GM21529 (cell line): ENCODE data around the gene SLC27A5.

Source experiments
- ATAC-seq: cut with Tn5 transposase; IDR thresholded peaks from one replicate; pipeline ENCODE4 v1.9.1; 2021; ENCODE audit not compliant: unreplicated experiment

SLC27A5 gene, protein sequence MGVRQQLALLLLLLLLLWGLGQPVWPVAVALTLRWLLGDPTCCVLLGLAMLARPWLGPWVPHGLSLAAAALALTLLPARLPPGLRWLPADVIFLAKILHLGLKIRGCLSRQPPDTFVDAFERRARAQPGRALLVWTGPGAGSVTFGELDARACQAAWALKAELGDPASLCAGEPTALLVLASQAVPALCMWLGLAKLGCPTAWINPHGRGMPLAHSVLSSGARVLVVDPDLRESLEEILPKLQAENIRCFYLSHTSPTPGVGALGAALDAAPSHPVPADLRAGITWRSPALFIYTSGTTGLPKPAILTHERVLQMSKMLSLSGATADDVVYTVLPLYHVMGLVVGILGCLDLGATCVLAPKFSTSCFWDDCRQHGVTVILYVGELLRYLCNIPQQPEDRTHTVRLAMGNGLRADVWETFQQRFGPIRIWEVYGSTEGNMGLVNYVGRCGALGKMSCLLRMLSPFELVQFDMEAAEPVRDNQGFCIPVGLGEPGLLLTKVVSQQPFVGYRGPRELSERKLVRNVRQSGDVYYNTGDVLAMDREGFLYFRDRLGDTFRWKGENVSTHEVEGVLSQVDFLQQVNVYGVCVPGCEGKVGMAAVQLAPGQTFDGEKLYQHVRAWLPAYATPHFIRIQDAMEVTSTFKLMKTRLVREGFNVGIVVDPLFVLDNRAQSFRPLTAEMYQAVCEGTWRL

DNA sequence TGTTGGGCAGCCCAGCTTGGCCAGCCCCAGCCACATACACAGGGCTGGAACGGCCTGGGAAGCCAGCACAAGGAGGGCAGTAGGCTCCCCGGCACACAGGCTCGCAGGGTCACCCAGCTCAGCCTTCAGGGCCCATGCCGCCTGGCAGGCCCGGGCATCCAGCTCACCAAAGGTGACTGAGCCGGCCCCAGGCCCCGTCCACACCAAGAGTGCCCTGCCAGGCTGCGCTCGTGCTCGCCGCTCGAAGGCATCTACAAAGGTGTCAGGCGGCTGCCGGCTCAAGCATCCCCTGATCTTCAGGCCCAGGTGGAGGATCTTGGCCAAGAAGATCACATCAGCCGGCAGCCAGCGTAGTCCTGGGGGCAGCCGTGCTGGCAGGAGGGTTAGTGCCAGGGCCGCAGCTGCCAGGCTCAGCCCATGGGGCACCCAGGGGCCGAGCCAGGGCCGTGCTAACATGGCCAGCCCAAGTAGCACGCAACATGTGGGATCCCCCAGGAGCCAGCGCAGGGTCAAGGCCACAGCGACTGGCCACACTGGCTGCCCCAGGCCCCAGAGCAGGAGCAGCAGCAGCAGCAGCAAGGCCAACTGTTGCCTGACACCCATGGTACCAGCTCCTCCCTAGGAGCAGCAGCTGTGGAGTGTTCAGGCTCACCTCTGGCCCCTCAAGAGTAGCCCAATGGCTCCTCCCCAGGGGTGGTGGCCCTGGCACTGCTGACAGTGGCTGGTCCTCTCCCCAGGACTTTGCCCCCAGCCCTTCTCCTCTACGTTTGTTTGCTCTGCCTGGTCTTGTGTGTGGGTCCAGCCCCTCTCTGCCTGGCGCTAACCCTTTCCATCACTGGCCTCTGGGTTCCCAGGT is at the start of gene SLC27A5:
Gene SLC27A5, minus strand, starts transcription at position 640 of the 856 bp plus-strand sequence. Its CDS starts 37 bp downstream, at position 603.
- no peak for ATAC-seq

- no peak for ATAC-seq
Measured at GRCh38 chr19:58560921-58561320, 49.1 kb upstream of the SLC27A5 start.

DNA sequence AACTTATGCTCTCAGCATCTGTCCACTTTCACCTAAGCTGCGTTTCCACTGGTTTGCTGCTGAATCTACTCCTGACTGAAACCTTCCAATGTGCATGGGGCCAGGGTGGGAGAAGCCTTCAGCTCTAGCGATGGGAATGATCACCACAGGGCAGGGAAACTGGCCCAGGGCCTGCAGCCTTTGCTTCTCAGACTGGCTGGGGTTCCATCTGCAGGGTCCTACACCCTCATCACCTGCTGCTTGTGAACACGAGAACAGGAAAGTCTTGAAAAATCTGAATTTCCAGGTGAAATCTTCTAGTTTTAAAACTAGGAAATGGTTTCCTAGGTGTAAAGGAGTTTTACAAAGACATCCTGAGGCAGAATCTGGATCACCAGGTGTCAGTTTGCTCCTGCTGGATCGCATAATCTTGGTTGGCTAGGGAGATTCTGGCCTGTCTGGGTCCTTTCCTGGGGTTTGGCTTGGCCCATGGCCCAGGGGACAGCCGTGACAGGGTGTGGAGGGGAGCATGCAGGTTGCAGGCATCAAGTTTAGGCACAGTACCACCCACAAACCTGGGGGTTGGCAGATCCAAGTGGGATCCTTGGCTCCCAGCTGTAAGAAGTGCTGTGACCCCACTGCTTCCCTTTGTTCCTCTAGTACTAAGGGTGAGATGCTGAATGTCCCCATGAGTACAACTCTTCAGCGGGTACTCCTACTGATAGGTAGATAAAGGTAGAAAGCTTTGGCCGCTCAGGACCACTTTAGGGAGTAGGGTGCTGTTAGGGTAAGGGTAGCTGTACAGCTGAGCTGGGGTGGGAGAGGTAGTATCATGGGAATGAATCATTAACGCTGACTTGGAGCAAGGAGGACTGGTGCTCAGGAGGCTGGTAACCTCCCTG is 48.5 kb upstream of the SLC27A5 start:
- ATAC-seq, result no peak

DNA sequence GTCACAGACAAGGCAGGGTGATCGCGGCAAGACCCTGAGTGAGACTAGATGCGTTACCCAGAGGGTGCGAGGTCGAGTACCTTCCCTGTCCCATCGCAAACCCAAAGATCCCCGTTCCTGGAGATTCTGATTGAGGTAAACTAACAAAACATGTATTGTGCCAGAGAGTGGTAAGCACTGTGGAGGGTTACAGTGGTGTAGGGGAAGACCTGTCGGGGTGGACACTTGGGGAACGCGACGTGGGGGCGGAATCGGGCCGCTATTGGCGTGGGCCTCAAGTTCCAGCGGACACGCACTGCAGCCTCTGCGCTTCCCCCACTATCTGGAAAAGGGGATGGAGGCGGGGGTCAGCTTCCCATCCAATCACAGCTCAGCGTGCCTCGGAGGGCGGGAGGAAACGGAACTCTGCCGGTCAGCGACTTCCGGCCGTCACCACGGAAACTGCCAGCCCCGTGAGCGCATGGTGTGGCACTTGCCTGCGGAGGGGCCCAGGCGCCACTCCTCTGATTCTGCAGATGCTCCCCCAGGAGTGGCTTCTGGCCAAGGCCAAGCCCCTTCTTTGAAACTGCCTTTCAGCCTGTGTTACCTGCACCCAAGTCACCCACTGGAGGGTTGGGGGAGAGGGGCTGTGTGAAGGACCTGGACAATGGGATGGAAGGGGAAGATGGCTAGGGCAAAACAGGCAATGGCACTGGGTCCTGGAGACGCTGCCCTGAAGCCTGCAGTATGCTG is 47.6 kb upstream of the SLC27A5 start:
- no peak for ATAC-seq

DNA sequence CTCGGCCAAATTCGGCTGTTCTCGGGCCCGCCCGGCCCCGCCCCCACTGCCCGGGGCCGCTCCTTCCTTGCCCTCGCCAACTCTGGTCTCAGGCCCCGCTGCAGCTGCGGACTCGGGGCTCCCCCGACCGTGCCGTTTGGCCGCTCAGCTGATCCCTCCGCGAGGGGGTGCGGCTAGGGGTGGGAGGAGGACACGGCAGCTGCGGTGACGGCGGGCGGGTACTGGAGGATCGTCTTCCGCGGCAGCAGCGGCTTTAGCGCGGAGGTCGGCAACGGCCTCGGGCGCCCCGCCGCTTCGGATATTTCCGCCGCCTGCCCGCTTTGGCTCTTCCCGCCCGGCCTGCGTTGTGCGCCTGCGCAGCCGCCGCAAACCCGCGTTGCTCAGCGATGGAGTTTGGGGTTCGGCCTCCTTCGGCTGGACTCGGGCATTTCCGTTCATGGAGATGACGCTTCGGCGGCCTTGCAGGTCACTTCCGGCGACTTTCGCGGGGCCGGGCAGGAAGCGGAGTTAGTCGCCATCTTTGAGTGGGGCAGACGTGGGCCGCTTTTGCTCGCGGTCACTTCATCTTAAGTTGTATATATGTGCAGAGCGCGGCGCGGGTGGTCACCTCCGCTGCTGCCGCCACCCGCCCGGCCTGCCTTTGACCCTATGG is 47.0 kb upstream of the SLC27A5 start:
- peak; percentile 45 for ATAC-seq

GRCh38 chr19:58558066-58558622 is 46.4 kb upstream of the SLC27A5 start, which contains the start of gene UBE2M:
Gene UBE2M, minus strand, starts transcription at chr19:58558611. Its CDS starts 230 bp downstream, at chr19:58558381.
- no peak for ATAC-seq

DNA sequence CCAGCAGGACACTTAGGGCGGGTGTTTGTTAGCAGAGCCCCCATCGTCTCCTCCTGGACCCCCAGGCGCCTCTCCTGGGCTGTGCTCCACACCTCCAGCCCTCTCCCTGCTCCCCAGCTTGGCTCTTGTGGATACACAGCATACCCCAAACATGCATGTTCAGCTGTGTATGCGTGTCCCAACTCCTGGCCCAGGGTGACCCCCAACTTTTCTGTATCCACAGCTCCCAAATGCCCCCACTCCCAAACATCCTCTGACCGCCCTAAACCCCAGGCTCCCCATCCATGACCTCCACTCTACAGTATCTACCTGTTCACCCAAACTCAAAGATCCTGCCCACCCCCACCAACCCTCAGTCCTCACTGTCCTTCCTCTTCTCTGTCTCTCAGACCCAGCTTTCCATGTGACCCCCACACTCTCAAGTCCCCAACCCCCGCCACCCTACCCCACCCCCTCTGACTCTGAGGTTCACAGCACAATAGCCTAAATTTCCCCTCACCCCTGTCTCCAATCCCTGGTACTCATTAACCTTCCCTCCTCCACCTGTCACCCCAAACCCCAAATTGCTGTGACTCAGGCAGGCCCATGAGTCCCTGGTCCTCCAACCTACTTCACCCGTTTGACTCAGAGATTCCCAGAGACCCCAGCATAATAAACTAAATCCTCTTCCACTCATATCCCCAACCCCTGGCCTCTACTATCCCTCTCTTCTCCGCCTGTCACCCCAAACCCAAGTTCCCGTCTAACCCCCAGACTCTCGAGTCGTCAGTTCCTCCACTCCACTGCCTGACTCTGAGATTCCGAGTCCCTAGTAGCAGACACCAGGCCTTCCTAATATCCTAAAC is 45.7 kb upstream of the SLC27A5 start:
- no peak for ATAC-seq

GRCh38 chr19:58556622-58557220 is 44.9 kb upstream of the SLC27A5 start:
- no peak for ATAC-seq

DNA sequence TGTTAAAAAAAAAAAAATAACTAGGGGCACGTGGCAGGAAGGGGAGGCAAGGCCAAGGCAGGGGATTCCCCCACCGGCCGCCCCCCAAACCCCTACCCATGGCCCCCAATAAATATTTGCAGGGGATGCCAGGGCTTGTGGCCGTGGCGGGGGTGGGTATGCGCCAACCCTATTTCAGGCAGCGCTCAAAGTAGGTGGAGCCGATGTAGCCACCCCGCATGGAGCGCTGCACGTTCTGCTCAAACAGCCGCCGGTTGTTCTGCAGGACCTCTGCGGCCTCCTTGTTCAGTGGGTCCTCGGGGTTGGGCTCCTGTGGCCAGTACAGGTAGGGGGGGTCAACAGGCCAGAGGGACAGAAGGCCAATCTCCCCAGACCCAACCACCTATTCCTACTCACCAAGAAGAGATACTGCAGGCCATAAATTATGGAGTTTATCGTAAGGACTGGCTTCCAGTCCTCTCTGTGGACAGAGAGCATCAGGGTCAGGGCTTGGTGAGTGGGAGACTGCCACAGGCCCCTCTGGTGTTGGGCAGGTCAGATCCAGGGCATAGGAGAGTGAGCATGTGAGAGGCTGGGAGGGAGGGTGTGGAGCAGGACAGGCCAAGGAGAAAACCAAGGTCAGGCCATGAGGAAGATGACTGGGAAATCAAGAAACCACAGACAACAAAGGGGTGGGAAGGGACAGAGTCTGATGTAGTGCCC is 44.3 kb upstream of the SLC27A5 start:
- ATAC-seq, result no peak

DNA sequence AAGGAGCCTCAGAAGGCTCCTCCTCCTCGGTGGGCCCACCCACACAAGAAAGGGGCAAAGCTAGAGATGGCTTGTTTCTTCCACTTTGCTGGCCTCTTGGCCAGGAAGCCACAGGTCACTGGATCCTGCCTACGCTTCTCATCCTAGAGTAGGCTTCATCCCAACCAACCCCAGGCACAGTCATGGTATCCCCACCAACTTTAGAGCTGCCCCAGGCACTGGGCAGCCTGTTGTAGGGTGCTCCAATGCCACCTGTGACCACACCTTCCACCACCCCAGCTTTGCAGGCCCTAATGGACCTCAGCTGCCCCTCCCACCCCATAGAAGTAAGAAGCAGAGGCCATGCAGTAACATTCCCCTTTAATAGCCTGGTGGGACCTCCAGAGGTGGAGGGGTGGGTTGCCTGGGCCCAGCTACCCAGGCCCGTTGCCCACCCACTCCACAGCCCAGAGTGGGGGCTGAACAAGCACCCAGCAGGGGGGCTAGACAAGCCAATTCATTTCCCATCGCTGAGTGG is 43.6 kb upstream of the SLC27A5 start:
- ATAC-seq, result no peak

- ATAC-seq, result peak; percentile 27
Measured at GRCh38 chr19:58554494-58555368, 42.9 kb upstream of the SLC27A5 start, which contains the start of gene CHMP2A. Gene CHMP2A, minus strand, starts transcription at chr19:58555105. Its CDS starts 893 bp downstream, at chr19:58554212.

GRCh38 chr19:58553799-58554493 is 42.2 kb upstream of the SLC27A5 start:
- ATAC-seq, result no peak

GRCh38 chr19:58552655-58553054 is 40.9 kb upstream of the SLC27A5 start:
- no peak for ATAC-seq

- ATAC-seq, result no peak
Measured at GRCh38 chr19:58551577-58552471, 40.0 kb upstream of the SLC27A5 start.
